HG02981 (cell line): ENCODE measurements around the gene KIF17.
"Not testable (repeated sequence)": the region's sequence is repeated elsewhere in the genome, so short reads cannot be mapped to it uniquely, and the experiment has no call there.

Experiments used
- ATAC-seq: cut with Tn5 transposase; IDR thresholded peaks from one replicate; pipeline ENCODE4 v1.9.1; 2021; ENCODE audit warnings: mild to moderate bottlenecking, moderate library complexity; ENCODE audit not compliant: unreplicated experiment

The KIF17 gene

DNA sequence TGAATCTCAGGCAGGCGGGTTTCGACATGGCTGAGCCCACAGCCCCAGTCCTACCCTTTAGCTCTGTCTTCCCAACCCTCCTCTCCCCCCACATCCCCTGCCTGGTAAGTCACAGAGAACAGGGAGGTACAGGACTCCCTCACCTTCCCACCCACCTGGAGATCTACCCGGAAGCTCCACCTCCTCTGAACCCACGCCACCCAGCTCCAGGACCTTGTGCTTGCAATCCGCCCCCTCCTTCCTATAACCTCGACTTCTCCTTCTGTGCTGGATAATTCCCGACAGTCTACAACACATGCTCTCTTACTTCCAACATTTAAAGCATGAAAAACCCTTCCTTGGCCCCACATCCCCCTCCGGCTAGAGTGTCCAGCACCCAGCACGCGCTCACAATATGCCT, 22.3 kb downstream of the KIF17 start:
- no peak for ATAC-seq

DNA sequence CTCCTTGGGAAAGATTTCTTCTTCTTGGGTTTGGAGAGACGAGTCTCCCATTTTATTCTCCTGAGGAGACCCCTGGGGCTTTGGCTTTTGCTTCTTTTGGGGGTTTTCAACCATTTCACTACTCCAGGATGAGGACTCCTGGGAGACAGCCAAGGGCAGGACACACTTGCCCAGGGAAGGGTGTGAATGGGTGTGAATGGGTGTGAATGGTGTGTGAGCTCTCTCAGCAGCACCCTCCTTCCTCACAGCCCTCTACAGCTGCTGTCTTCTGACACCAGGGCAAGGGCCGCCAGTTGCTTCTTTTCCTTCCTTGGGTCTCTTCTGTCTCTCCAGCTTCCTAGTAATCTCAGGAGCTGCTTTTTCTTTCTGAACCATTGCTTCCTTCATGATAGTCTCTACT, 24.2 kb downstream of the KIF17 start:
- no peak for ATAC-seq

DNA sequence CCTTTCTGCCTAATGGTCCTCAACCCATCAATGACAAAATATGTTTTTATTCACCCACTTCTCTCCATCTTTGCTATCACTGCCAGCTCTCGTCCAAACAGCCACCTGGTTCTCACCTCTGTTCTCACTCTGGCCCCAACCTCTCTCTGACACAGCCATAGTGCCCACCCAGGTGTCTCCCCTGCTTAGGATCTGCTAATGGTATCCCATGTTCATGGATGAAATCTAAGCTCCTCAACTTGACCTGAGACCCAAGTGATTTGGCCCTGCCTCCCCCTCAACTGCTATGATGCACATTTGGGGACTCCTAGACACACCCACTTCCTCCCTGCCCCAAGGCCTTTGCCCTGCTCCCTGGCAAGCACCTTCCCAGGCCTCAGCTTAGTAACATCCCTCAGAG, 25.9 kb downstream of the KIF17 start:
- no peak for ATAC-seq

DNA sequence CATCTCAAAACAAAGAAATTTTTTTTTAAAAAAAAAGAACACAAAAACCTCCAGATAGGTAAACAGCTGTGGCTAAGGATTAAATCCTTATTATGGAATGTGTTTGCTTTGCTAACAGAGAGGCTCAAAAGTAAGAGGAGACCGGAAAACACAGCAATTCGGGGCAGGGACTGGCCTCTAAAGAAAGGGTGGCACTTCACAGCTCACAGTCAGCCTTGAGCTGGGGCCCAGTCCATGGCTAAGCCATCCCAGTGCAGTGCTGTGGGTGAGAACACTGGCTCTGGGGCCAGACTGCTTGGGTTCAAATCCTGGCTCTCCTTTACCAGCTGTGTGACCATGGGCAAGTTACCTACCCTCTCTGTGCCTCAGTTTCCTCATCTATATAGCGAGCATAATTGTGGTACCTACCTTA, 28.2 kb downstream of the KIF17 start:
- no peak for ATAC-seq

DNA sequence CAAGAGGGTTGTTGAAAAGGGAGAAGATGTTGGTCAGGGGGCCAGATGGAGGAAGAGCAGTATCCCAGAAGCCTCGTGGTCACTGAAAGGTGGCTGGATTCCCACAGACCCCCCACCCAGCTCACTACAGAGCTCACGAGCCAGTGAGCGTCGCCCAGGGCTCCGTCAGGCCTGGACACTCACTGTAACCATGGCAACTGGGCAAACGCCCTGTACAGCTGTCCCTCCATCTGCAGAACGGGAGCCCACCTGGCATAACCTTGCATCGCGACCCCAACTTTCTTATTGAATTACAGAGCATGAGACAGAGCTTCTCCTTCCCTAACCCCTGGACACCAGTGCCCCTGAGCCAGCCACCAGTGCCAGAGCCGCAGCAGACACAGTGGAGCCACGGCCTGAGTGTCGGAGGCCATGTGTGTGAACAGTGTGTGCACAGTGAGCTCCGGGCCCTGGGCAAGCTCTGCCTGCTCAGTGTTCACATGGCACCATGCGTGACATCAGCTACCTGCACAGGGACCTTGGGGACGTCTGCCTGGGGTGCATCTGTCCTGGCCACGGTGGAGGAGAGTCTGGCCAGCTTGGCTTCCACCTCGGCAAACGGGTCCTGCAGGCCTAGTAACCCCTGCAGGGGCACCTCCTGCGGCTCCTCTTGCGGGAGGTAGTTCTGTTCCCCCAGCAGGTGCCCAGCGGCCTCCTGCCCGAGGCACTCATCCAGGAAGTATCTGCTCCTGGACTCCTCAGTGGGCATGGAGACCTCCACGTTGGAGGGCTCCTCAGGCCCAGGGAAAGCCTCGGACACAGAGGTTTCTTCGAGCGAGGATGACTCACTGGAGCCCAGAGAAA, 30.7 kb downstream of the KIF17 start:
- ATAC-seq: no peak

DNA sequence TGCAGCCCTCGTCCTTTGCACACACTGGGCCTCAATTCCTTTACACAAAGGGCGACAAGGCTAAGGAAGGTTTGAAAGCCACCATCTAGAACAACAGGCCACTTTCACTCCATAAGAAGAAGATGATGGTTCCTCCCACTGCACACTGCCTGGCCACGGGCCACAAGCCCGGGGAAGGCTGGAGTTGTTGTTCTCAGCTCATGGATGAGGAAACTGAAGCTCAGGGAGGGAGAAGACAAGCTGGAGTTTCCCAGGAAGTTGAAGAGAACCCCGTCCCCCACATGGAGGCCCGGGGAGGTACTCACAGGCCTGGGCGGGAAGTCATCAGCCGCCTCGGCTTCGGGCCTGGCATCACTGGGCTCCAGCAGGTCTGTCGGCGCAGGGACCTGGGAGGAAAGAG, 32.1 kb downstream of the KIF17 start:
- ATAC-seq: no peak

DNA sequence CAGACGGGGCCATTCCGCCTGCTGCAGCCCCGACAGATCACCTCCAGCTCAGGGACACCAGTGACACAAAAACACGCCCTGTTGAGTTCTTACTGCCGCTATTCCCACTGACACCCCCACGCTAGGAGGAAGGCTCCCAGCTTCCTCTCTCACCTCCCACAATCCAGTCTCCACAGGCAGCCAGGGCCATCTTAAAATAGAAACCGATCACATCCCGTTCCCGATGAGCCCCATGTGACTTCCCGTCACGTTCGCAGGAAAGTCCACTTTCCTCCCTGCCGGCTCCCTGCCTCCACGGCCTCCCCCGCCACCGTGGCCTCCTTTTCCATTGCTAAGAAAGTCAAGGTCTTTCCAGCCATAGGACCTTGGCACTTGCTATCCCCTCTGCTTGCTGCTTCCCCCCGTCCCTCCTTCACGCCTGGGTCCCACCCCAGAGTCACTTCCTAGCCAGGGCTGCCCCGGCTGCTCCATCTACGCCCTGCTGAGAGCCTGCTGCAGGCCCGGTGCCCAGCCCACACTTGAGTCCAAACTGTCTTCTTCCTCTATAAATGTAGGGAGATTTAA, 32.6 kb downstream of the KIF17 start:
- no peak for ATAC-seq

DNA sequence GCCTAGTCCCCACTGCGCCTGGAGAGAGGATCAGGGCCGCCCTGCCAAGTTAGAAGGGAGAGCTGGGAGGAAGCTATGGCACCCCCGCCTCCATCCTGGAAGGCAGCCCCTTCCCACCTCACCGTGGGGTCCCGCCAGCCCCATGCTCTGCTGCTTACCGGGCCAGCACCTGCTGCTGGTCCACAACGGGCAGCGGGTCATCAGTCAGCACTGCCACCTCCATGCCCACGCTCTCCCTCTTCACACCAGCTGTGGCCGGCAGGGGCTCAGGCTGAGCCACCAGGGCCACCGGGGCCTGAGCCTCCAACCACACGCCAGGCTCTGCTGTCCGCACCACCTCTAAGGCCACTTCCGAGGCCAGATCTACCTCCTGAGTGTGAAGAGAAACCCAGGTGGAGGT, 33.2 kb downstream of the KIF17 start:
- no peak for ATAC-seq

DNA sequence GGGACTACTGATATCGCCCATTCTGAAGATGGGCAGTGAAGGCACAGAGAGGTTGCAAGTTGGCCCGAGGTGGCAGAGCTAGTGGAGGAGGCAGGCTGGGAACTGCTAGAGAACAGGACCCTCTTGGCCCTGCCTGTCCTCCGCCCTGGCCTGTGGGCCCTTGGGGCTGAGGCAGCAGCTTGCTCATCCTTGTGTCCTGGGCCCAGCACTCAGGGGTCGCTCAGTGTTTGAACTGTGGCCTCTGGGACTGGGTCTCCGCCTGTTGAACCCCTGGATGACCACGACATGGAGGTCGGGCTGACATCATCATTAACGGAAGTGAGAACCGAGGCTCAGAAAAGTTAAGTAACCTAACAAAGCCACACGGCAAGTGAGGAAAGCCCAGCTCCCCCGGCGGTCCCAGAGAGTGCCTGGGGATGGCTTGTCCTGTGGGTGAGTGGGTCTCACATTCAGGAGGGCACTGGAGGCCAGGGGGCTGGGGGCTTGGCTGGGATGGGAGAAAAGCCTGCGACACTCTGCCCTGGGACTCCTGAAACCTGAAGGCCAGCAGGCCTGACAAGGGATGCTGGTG, 33.7 kb downstream of the KIF17 start:
- no peak for ATAC-seq

DNA sequence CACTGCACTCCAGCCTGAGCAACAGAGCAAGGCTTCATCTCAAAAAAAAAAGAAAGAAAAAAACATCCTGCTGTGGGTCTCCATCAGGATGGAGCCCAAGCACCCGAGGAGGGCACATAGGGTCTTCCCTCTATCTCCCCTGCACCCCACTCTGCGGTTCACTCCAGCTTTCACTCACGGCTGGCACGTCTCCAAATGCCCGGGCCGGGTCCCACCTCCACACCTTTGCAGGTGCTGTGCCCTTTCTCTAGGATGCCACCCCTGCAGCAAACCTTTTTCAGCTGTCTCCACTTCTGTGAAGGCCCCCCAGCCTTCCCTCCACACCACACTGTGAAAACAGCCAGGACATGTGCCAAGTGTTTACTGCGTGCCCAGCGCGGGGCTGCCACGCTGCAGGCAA, 34.2 kb downstream of the KIF17 start:
- no peak for ATAC-seq

DNA sequence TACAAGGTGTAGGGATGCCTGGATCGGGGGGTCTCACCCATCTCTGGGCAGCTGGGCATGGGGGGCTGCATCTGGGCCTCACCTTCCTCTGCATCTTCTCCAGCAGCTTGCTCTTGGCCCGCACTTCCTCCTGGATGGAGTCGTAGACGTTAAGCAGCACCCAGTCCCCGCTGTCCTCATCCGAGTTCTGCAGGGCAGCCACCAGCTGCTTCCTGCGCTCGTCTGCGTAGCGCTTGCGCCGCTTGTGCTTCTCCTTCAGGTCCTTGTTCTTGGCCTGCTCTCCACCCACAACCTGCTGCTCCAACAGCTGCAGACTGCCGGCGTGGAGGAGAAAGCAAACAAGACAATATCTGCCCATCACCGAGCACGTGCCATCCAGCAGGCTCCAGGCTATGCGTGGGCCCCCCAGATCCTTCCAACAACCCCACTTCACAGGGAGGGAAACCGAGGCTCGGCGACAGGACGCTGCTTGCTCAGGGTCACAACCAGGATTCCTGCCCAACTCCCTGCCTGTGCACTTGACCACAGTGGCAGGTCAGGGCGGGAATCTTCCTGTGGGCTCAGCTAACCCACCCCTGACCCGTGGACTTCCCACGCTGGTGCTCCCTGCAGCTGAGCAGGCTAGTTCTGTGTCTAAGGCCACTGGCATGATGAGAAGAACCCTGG, 35.1 kb downstream of the KIF17 start:
- no peak for ATAC-seq

DNA sequence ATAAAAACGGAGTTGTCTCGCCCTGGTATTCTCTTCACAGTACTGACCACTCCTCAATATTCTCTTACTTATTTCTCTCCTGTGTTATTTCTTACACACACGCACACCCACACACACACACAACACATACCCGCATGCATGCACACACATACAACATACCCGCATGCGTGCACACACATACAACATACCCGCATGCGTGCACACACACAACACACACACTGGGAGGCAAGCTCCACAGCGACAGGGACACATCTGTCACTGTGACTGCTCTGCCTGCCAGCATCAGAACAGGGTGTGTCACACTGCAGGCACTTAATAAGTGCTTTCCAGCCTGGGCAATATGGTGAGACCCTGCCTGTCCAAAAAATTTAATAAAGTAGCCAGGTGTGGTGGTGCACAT, 35.8 kb downstream of the KIF17 start:
- ATAC-seq: no peak

DNA sequence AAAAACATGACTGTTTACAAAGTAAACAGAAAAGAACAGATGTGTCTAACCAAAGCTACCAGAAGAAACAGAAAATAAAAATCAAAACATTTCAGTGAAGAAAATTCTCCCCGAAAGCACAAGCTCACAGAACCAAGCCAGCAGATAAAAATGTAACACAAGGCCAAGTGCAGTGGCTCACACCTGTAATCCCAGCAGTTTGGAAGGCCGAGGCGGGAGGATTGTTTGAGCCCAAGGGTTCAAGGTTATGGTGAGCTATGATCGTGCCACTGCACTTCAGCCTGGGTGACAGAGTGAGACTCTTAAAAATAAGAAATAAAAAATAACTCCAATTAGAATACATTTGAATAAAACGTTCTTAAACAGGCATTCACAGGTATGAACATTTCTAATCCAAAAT, 37.5 kb downstream of the KIF17 start:
- ATAC-seq: no peak

DNA sequence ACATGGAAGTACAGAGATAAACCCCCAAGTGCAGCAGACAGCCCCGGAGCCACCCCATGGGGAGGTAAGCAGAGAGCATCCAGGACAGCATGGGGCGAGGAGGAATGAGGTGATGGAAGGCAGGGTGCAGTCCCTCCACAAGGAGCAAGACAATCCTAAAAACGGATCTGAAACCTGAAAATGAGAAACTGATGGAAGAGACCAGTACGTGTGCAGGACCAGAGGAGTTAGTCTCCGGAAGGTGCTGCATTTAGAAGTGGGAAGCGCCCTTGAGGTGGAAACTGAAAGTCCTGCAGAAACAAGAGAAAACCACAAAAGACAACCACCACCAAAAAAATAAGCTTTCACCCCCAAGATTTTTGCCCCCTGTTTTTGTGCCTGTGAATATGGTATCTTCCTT, 39.2 kb downstream of the KIF17 start:
- no peak for ATAC-seq

DNA sequence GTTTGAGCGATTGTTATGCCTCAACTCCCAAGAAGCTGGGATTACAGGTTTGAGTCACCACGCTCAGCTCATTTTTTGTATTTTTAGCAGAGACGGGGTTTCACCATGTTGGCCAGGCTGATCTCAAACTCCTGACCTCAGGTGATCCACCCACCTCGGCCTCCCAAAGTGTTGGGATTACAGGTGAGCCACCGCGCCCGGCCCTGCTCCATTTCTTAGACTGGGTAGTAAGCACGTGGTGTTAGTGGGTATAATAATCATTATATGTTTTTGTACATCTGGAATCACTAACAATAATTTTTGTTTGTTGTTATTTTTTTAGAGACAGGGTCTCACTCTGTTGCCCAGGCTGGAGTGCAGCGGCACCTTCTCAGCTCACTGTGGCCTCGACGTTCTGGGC, 44.2 kb downstream of the KIF17 start:
- not testable (repeated sequence) for ATAC-seq

DNA sequence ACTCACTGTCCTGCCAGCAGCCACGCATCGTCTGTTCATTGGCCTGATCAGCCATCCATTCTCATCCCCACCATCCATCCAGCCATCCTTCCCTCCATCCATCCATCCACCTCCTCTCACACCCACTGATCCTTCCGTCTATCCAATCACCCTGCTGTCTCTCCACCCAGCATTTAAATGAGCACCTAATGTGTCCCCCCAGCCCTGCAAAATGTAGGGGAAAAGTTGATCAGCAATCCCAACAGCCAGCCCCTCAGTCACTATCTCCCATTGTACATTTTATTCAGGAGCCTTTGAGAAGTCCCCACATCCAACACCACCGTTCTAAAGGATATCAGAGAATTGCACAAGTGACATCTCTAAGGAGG, 45.6 kb downstream of the KIF17 start:
- ATAC-seq: no peak

DNA sequence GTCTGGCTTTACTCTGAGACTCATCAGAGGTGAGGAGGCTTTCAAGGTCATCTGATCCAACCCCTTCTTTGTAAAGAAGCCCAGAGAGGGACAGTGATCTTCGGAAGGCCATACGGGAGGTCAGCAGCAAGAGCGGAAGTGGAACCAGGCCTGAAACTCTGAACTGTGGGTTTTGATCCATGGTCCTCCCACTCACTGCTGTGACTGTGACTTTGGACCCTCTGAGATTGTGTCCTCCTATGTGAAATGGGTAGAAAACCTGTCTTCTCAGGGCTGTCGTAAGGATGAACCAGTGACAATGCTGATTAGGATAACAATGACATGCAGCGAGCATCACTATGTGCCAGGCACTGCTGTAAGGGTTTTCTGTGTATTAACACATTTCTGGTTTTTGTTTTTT, 46.9 kb downstream of the KIF17 start:
- ATAC-seq: no peak

DNA sequence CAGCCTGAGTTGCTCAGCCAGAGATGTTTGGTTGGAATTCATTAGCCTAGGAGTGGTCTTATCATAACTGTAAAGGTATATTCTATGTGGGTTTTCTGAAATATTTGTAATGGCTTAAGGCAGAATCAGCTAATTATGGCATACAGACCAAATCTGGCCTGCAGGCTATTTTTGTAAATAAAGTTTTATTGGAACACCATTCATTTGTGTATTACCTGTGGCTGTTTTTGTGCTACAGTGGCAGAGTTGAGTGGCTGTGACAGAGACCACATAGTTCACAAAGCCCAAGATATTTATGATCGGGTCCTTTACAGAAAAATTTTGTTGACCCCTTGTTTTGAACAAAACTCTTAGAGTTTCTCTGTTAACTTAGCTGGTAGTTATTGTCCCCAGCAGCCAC, 49.2 kb downstream of the KIF17 start:
- ATAC-seq: no peak

DNA sequence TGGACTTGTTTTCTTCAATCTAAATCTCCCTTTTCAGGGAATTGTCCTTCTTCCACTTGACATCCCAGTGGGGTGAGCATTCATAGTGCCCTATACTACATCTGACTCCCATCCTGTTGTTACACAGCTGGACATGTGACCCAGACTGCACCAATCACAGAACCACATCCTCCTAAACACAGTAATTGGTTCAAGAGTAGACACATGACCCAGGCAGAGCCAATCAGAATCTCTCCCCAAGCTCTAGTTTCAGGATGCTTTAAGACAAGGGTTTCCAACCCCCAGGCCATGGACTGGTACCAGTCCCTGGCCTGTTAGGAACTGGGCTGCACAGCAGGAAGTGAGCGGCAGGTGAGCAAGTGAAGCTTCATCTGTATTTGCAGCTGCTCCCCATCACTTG, 51.0 kb downstream of the KIF17 start:
- ATAC-seq: no peak

DNA sequence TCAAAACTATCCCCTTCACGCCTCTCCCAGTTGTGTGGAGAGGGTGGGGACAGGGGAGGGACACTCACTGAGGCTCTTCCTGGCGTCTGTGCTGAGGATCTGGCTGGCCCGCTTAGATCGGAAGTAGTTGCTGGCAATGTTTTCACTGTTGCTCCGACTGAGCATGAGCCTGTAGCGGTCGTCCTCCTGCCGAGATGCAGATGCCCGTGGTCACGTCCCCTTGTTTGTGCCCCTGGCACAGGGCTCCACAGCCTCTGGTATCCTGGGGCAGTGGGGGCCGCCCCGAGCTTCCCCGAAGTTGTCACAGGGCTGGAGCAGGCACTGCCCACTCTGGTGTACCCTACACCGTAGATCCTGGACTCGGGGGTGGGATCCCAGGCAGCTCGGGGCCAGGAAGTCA, 51.7 kb downstream of the KIF17 start:
- no peak for ATAC-seq

DNA sequence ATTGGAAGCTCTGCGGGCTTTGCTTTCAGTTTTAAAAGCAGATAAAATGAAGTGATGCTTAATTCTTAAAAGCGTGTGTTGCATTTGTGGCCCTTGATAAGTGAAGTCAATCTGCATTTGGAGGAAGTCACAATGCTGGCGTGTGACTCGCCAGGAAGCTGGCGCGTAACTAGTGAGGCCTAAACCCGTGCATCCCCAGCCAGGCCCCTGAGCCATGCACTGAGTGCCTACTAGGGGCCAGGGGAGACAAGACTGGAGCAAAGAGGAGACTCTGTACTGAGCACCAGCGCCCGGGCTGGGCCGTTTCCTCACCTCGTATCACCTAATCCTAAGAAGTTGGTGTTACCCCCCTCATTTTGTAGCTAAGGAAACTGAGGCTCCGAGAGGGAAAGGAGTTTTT, 52.1 kb downstream of the KIF17 start:
- no peak for ATAC-seq
